Thyroid gland (tissue), 4 donors: ENCODE data around the gene ABTB2. TPM values are rescaled to one million over a fixed set of nuclear protein-coding genes. Genes with fewer than 3 reads are reported as not detected.
A peak's percentile ranks its signal among the peaks of the same experiment; 100 is the strongest.

Experiments
- DNase-seq, 2 donors: peaks; one replicate each; pipeline ENCODE4 v3.0.0-alpha.2; 2019
- H3K27ac ChIP-seq, 3 donors: fragments of 200-600 bp; sonication (generic); 1 replicate in 2 of 3; 2 replicates in 1 of 3; pipeline ENCODE4 v1.5.1; 2016 to 2019; ENCODE audit warnings: mild to moderate bottlenecking in 1 of 3, moderate library complexity in 1 of 3
- H3K27me3 ChIP-seq: fragments of 200-600 bp; sonication (generic); one replicate; pipeline ENCODE4 v1.5.1; 2019
- H3K36me3 ChIP-seq, 2 donors: fragments of 200-600 bp; sonication (generic); one replicate each; pipeline ENCODE4 v1.5.1; 2016 to 2019
- H3K4me1 ChIP-seq, 2 donors: fragments of 200-600 bp; sonication (generic); one replicate each; pipeline ENCODE4 v1.5.1; 2017 to 2019
- H3K4me3 ChIP-seq, 3 donors: fragments of 200-600 bp; sonication (generic); replicated peaks in 1 of 3; 1 replicate in 2 of 3; 2 replicates in 1 of 3; pipeline ENCODE4 v1.5.1; 2016; ENCODE audit warnings: mild to moderate bottlenecking in 1 of 3
- H3K9me3 ChIP-seq: fragments of 200-600 bp; sonication (generic); one replicate; pipeline ENCODE4 v1.5.1; 2017
- CTCF ChIP-seq, 6 experiments: fragments of 200-600 bp in 3 of 6; fragments of 450-650 bp in 3 of 6; sonication (generic) in 3 of 6; IDR thresholded peaks; one replicate each; pipeline ENCODE4 v1.5.1; 2016 to 2019; ENCODE audit warnings: antibody characterized with exemption in 6 of 6, mild to moderate bottlenecking in 2 of 6, inconsistent platforms in 1 of 6, moderate library complexity in 1 of 6
- POLR2A ChIP-seq, 2 donors: fragments of 450-650 bp; IDR thresholded peaks; one replicate each; pipeline ENCODE4 v1.6.1; 2017; ENCODE audit warnings: antibody characterized with exemption in 2 of 2, mild to moderate bottlenecking in 2 of 2, moderate library complexity in 1 of 2
- WGBS, 2 donors: methylation state at CpG; one replicate each; pipeline ENCODE4 v1.1.5; 2017; 5-methylcytosine and 5-hydroxymethylcytosine counted together
- intact Hi-C: fragments of 100-400 bp; cut with DNase I; formaldehyde crosslinking; loops from one replicate; pipeline ENCODE4 v1.15.1; 2023
- total RNA-seq, 4 donors: library from RNA; depleted of rRNA; stranded (reverse); fragments of >200 nt; gene quantifications; one replicate each; pipeline ENCODE4 v1.2.3, GENCODE V29; 2016

Gene ABTB2
- total RNA-seq, 4 donors from 2014 or later, result 1.2 to 5.0 (median 3.3) TPM

DNA sequence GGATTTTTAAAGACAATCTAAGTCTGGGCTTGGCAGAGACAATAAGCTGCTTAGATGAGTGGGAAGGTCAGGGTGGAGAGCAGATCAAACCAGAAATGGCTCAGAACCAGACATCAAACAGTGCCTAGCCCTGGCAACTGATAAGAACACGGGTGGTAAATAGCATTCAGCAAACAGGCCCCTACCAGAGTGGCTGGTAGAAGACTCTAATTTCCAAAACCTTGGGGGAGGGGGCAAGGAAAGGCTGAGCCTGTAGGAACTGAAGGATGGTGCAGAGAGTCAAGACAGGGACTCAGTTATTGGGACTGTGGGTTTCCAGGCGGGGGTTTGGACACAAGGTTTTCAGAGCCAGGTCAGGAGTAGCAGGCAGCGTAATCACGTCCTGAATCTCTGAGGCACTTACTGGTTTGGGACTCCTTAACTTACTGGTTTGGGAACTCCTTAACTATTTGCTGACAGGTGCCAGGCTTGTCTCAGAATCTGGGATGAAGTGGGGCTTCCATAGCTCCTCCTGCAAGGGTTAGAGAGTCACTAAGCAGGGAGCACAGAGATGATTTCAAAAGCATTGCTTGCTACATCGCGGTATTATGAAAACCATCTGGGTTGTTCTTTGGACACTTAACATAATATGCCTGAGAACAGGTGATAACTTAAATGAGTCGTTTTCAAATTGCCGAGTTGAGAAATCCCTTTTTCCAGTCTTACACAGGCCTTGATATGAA is 5.7 kb upstream of the ABTB2 start:
- TF ChIP-seq CTCF (IDR thresholded peaks at IDR 0.05) (no peak), POLR2A (IDR thresholded peaks at IDR 0.05) (no peak)
- no peak for DNase-seq
- H3K36me3 ChIP-seq, result no peaks in the 10 kb centered on the region
- H3K27ac ChIP-seq, result no peak overlapping the region
- no peak overlapping the region for H3K4me3 ChIP-seq
- intact Hi-C loops, result loop anchor here (2.0 kb wide), 1 partner anchor 189 kb away; no protein-coding TSS in a partner anchor
- WGBS, 2 donors, result 87% methylated on average over 8 of the region's 8 CpGs
- H3K4me1 ChIP-seq, result peaks cover 0 to 5% of the 10 kb centered on the region in 2 donors
- H3K27me3 ChIP-seq, result no peaks in the 10 kb centered on the region
- H3K9me3 ChIP-seq, result no peaks in the 10 kb centered on the region

DNA sequence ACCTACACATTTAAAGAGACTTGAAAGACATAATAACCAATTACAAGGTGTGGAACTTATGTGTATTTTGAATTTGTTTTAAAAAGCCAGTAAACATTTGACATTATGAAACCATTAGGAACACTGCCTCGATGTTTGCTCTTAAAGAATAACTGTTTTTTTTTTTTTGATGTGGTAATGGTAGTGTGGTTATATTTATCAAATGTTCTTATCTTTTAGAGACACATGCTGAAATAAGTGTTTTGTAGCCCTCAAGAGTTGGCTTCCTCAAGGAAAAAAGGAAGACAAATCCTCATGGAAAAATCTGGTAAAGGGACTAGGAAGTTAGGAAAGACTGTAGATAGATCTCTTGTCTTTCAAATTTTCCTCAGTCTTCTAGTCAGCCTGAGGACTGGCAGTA is 2.2 kb upstream of the ABTB2 start:
- H3K27me3 ChIP-seq, result no peaks in the 10 kb centered on the region
- H3K4me3 ChIP-seq, result no peak overlapping the region
- 26 to 27% methylated on average over 1 of the region's 1 CpG for WGBS, 2 donors
- TF ChIP-seq CTCF (IDR thresholded peaks at IDR 0.05), result no peak
- no peak for TF ChIP-seq POLR2A (IDR thresholded peaks at IDR 0.05)
- no peaks in the 10 kb centered on the region for H3K9me3 ChIP-seq
- no peaks in the 10 kb centered on the region for H3K36me3 ChIP-seq
- H3K27ac ChIP-seq, result no peak overlapping the region
- no peak for DNase-seq
- peaks cover 15 to 20% of the 10 kb centered on the region in 2 donors for H3K4me1 ChIP-seq
- intact Hi-C loops, result no loop called here

GRCh38 chr11:34359548-34359891 is 1.7 kb upstream of the ABTB2 start:
- Histone ChIP-seq H3K9me3 (no peaks in the 10 kb centered on the region), H3K4me1 (peaks cover 15 to 20% of the 10 kb centered on the region in 2 donors), H3K27me3 (no peaks in the 10 kb centered on the region), H3K36me3 (no peaks in the 10 kb centered on the region), H3K4me3 (no peak overlapping the region), H3K27ac (no peak overlapping the region)
- intact Hi-C loops, result loop anchor here (2.0 kb wide), 1 partner anchor 363 kb away; no protein-coding TSS in a partner anchor
- TF ChIP-seq CTCF (IDR thresholded peaks at IDR 0.05) (peak in 4 of 6 experiments; percentile 0 to 47 (median 25)), POLR2A (IDR thresholded peaks at IDR 0.05) (no peak)
- no peak for DNase-seq
- 4 to 5% methylated on average over 4 of the region's 4 CpGs for WGBS, 2 donors

GRCh38 chr11:34358728-34359547 is 1.1 kb upstream of the ABTB2 start:
- 0% methylated on average over 14 to 37 of the region's 39 CpGs for WGBS, 2 donors
- Histone ChIP-seq H3K36me3 (no peaks in the 10 kb centered on the region), H3K4me1 (peaks cover 15 to 20% of the 10 kb centered on the region in 2 donors), H3K27ac (peak overlapping the region; percentile 19 to 75 (median 47)), H3K4me3 (peak overlapping the region; percentile 3 to 34 (median 4)), H3K27me3 (no peaks in the 10 kb centered on the region), H3K9me3 (no peaks in the 10 kb centered on the region)
- TF ChIP-seq POLR2A (IDR thresholded peaks at IDR 0.05) (no peak), CTCF (IDR thresholded peaks at IDR 0.05) (peak; percentile 46 to 100 (median 82))
- intact Hi-C loops, result loop anchor here (2.0 kb wide), 1 partner anchor 362 kb away; no protein-coding TSS in a partner anchor
- DNase-seq, result peak; percentile 80
